K562 (cell line): ENCODE results near the gene SMYD2. TPM values are rescaled to one million over a fixed set of nuclear protein-coding genes. Genes with fewer than 3 reads are reported as not detected.

Source experiments
- ARHGAP35 ChIP-seq: fragments of 450-650 bp; IDR thresholded peaks from 2 replicates; pipeline ENCODE4 v1.6.1; 2018; ENCODE audit not compliant: partially characterized antibody
- GATAD2A ChIP-seq: fragments of 450-650 bp; IDR thresholded peaks from 2 replicates; pipeline ENCODE4 v1.6.1; 2017
- PCBP2 ChIP-seq: fragments of 200-400 bp; formaldehyde crosslinking; IDR thresholded peaks from 2 replicates; pipeline ENCODE4 v1.6.1; 2018; ENCODE audit warnings: low read length, low read depth, mild to moderate bottlenecking, moderate library complexity; ENCODE audit not compliant: poor library complexity, severe bottlenecking
- ZNF384 ChIP-seq: IDR thresholded peaks from 2 replicates; pipeline ENCODE4 v1.6.1; 2012; ENCODE audit warnings: low read depth, low read length, improper control_type of control experiment
- polyA plus RNA-seq, 8 experiments: library from polyadenylated mRNA; depleted of rRNA in 4 of 8; stranded (reverse) in 5 of 8; unstranded in 3 of 8; fragments of >200 nt; fragmentation: Nextera tagmentation in 2 of 8; fragmentation: Illumina TruSeq in 1 of 8; extraction: Ambion mirVana in 2 of 8; extraction: Trizol in 1 of 8; gene quantifications; 2 replicates each; pipeline versions ENCODE4 v1.2.1 to v1.2.3, GENCODE V29; 2011 to 2014; ENCODE audit warnings: inconsistent platforms in 1 of 8, missing spikeins in 1 of 8
- total RNA-seq, 7 experiments: library from RNA; depleted of rRNA in 6 of 7; stranded (reverse); fragments of >200 nt in 6 of 7; fragmentation: Illumina TruSeq in 2 of 7; extraction: Trizol in 2 of 7; gene quantifications; 2 replicates each; pipeline versions ENCODE4 v1.2.1 to v1.2.3, GENCODE V29; 2011 to 2021; ENCODE audit warnings: low replicate concordance in 1 of 7
- TF ChIP-seq, protein P1 (sequence below): fragments of 450-650 bp; formaldehyde crosslinking; IDR thresholded peaks from 2 replicates; pipeline ENCODE4 v1.4.0; 2020; ENCODE audit warnings: mild to moderate bottlenecking, moderate library complexity
- TF ChIP-seq, protein P2 (sequence below), 2 experiments: fragments of 450-650 bp in 1 of 2; sonication (generic) in 1 of 2; formaldehyde crosslinking in 1 of 2; IDR thresholded peaks in 1 of 2; conservative IDR thresholded peaks in 1 of 2; 2 replicates each; pipeline versions ENCODE4 v1.6.1 to v1.8.1; 2016 to 2023; ENCODE audit warnings: mild to moderate bottlenecking in 2 of 2, moderate library complexity in 2 of 2, inconsistent platforms in 1 of 2, missing genetic modification reagents in 1 of 2

SMYD2 gene
- total and polyA plus RNA-seq, 9 of the 15 experiments (the other 6 are each of a cell fraction or from before 2014, with no cell fraction given) = 13.8 to 81.3 (median 39.9) TPM

- TF ChIP-seq, protein P1, sequence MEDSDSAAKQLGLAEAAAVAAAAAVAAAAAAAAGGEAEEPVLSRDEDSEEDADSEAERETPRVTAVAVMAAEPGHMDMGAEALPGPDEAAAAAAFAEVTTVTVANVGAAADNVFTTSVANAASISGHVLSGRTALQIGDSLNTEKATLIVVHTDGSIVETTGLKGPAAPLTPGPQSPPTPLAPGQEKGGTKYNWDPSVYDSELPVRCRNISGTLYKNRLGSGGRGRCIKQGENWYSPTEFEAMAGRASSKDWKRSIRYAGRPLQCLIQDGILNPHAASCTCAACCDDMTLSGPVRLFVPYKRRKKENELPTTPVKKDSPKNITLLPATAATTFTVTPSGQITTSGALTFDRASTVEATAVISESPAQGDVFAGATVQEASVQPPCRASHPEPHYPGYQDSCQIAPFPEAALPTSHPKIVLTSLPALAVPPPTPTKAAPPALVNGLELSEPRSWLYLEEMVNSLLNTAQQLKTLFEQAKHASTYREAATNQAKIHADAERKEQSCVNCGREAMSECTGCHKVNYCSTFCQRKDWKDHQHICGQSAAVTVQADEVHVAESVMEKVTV = no peak
- TF ChIP-seq GATAD2A (no peak), PCBP2 (no peak), ZNF384 (no peak), ARHGAP35 (no peak)
- TF ChIP-seq, protein P2, sequence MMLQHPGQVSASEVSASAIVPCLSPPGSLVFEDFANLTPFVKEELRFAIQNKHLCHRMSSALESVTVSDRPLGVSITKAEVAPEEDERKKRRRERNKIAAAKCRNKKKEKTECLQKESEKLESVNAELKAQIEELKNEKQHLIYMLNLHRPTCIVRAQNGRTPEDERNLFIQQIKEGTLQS (IDR thresholded peaks at IDR 0.05) = no peak
- TF ChIP-seq, protein P2 (CRISPR knock-in tag; conservative IDR thresholded peaks at IDR 0.05) = no peak
- TF ChIP-seq, all 486 proteins: peak for 0
These were observed 22.4 kb downstream of the SMYD2 start (continued) for GRCh38 chr1:214303141-214303930.
